HL-60 (cell line): ENCODE measurements around the gene GRIFIN.

Experiments
- CTCF ChIP-seq: IDR thresholded peaks from one replicate; pipeline ENCODE4 v1.5.1; 2011; ENCODE audit warnings: low read length, control low read depth, inconsistent platforms; ENCODE audit not compliant: insufficient read depth
- GABPA ChIP-seq: IDR thresholded peaks from 2 replicates; pipeline ENCODE4 v1.6.1; 2012; ENCODE audit warnings: low read depth
- POLR2AphosphoS5 ChIP-seq: IDR thresholded peaks from 2 replicates; pipeline ENCODE4 v1.6.1; 2012; ENCODE audit warnings: low read depth
- REST ChIP-seq: IDR thresholded peaks from 2 replicates; pipeline ENCODE4 v1.6.1; 2012; ENCODE audit warnings: low read depth; ENCODE audit not compliant: insufficient replicate concordance
- SPI1 ChIP-seq: IDR thresholded peaks from 2 replicates; pipeline ENCODE4 v1.6.1; 2012; ENCODE audit warnings: low read depth, mild to moderate bottlenecking, borderline replicate concordance

GRCh38 chr7:2516194-2516555 is 40.0 kb upstream of the GRIFIN start:
- TF ChIP-seq CTCF (no peak), POLR2AphosphoS5 (no peak), GABPA (no peak), REST (no peak), SPI1 (no peak)
